Endothelial cell of umbilical vein (primary cell): ENCODE results near the gene ATF1. TPM values are rescaled to one million over a fixed set of nuclear protein-coding genes. Genes with fewer than 3 reads are reported as not detected.

Source experiments
- BruUV-seq: library from RNA; stranded (reverse); fragments of 400-500 nt; replicated peaks from 2 replicates; lab custom pipeline; 2021; lab: Mats Ljungman, UMichigan
- CTCF ChIA-PET: fragments of 300-600, 350-600 bp; sonication (Branson Sonifier 250); formaldehyde crosslinking; loops from one replicate; lab custom pipeline; 2021; ENCODE audit warnings: antibody characterized with exemption, inconsistent platforms; lab: Charles Lee
- POLR2A ChIA-PET: fragments of 300-600, 350-600 bp; sonication (Branson Sonifier 250); formaldehyde crosslinking; loops from one replicate; lab custom pipeline; 2021; ENCODE audit warnings: antibody characterized with exemption, inconsistent platforms; lab: Charles Lee
- DNase-seq: peaks from one replicate; pipeline ENCODE4 v3.0.0-alpha.2; 2011; ENCODE audit warnings: low read depth, low spot score
- FAIRE-seq: peaks from 2 replicates; lab custom pipeline; 2011; peaks lifted over from hg19 to GRCh38; lab: Jason Lieb, UNC
- H2AFZ ChIP-seq: 2 replicates; pipeline ENCODE4 v1.6.0; 2012; ENCODE audit warnings: low read depth, low read length, control low read depth, inconsistent platforms
- H3K27ac ChIP-seq: 2 replicates; pipeline ENCODE4 v1.5.1; 2011; ENCODE audit warnings: low read depth, mild to moderate bottlenecking, control low read depth, low read length, moderate library complexity; ENCODE audit not compliant: insufficient read depth
- H3K27me3 ChIP-seq, 2 experiments: 2 replicates each; pipeline versions ENCODE4 v1.6.0 to v1.6.1; 2011; ENCODE audit warnings: low read length in 2 of 2, mixed read lengths in 1 of 2; ENCODE audit not compliant: control insufficient read depth in 2 of 2, insufficient read depth in 2 of 2
- H3K36me3 ChIP-seq, 2 experiments: 2 replicates in 1 of 2; 3 replicates in 1 of 2; pipeline ENCODE4 v1.5.1; 2011; ENCODE audit warnings: low read length in 2 of 2, mild to moderate bottlenecking in 1 of 2, moderate library complexity in 1 of 2; ENCODE audit not compliant: control insufficient read depth in 2 of 2, insufficient read depth in 2 of 2; ENCODE audit errors: extremely low read depth in 1 of 2
- H3K4me1 ChIP-seq: 3 replicates; pipeline ENCODE4 v1.5.1; 2011; ENCODE audit warnings: mild to moderate bottlenecking, low read length; ENCODE audit not compliant: control insufficient read depth, insufficient read depth; ENCODE audit errors: extremely low read depth
- H3K4me2 ChIP-seq: 2 replicates; pipeline ENCODE4 v1.6.1; 2011; ENCODE audit warnings: low read length, control low read depth, mixed read lengths; ENCODE audit not compliant: insufficient read depth
- H3K4me3 ChIP-seq, 3 experiments: fragments of 200-600 bp in 1 of 3; sonication (generic), shearing (Covaris generic) in 1 of 3; replicated peaks in 1 of 3; 2 replicates each; pipeline ENCODE4 v1.5.1; 2011 to 2016; ENCODE audit warnings: control low read depth in 3 of 3, low read length in 3 of 3, mild to moderate bottlenecking in 2 of 3, inconsistent platforms in 1 of 3, low read depth in 1 of 3, moderate library complexity in 1 of 3; ENCODE audit not compliant: insufficient read depth in 1 of 3
- H3K79me2 ChIP-seq: 2 replicates; pipeline ENCODE4 v1.6.0; 2012; ENCODE audit warnings: low read length, inconsistent platforms; ENCODE audit not compliant: control insufficient read depth, insufficient read depth
- H3K9ac ChIP-seq: replicated peaks from 2 replicates; pipeline ENCODE3; 2011; ENCODE audit warnings: low read length, control low read depth; ENCODE audit not compliant: insufficient read depth; ENCODE audit errors: extremely low read depth
- H3K9me1 ChIP-seq: replicated peaks from 3 replicates; pipeline ENCODE4 v1.6.0; 2011; ENCODE audit warnings: mild to moderate bottlenecking, low read length; ENCODE audit not compliant: control insufficient read depth, insufficient read depth; ENCODE audit errors: extremely low read depth
- H3K9me3 ChIP-seq: replicated peaks from 2 replicates; pipeline ENCODE4 v1.5.1; 2012; ENCODE audit warnings: low read length, inconsistent platforms; ENCODE audit not compliant: control insufficient read depth, insufficient read depth
- H4K20me1 ChIP-seq: replicated peaks from 2 replicates; pipeline ENCODE3; 2011; ENCODE audit warnings: mild to moderate bottlenecking, low read length; ENCODE audit not compliant: control insufficient read depth, insufficient read depth; ENCODE audit errors: extremely low read depth
- CTCF ChIP-seq, 2 donors: IDR thresholded peaks; 1 replicate in 1 of 2; 2 replicates in 1 of 2; pipeline ENCODE4 v1.5.1; 2011; ENCODE audit warnings: low read length in 2 of 2, mild to moderate bottlenecking in 2 of 2, moderate library complexity in 2 of 2, control low read depth in 1 of 2, inconsistent platforms in 1 of 2, low read depth in 1 of 2; ENCODE audit not compliant: insufficient read depth in 1 of 2; ENCODE audit errors: extremely low read depth in 1 of 2
- EZH2 ChIP-seq: IDR thresholded peaks from 2 replicates; pipeline ENCODE4 v1.6.1; 2012; ENCODE audit warnings: borderline replicate concordance, low read depth, mild to moderate bottlenecking, moderate library complexity, low read length, inconsistent platforms; ENCODE audit not compliant: severe bottlenecking
- FOS ChIP-seq: IDR thresholded peaks from 2 replicates; pipeline ENCODE4 v1.6.1; 2011; ENCODE audit warnings: mild to moderate bottlenecking, low read length, moderate library complexity, borderline replicate concordance; ENCODE audit not compliant: insufficient read depth
- GATA2 ChIP-seq: IDR thresholded peaks from 2 replicates; pipeline ENCODE4 v1.7.0; 2011; ENCODE audit warnings: low read depth, mild to moderate bottlenecking, moderate library complexity, mixed read lengths, low read length; ENCODE audit not compliant: insufficient read length, insufficient read depth
- JUN ChIP-seq: IDR thresholded peaks from 2 replicates; pipeline ENCODE4 v1.6.1; 2011; ENCODE audit warnings: borderline replicate concordance, low read depth; ENCODE audit not compliant: insufficient read length, insufficient read depth
- MYC ChIP-seq: IDR thresholded peaks from one replicate; pipeline ENCODE4 v1.6.1; 2011; ENCODE audit warnings: mild to moderate bottlenecking, low read depth, low read length
- POLR2A ChIP-seq: IDR thresholded peaks from 2 replicates; pipeline ENCODE4 v1.6.1; 2012; ENCODE audit warnings: low read depth, mild to moderate bottlenecking, control low read depth, low read length
- POLR2AphosphoS5 ChIP-seq: IDR thresholded peaks from 2 replicates; pipeline ENCODE4 v1.6.1; 2012; ENCODE audit warnings: low read depth, mild to moderate bottlenecking, control low read depth, low read length, moderate library complexity; ENCODE audit not compliant: insufficient read depth
- dilution Hi-C: fragments of 300-500 bp; cut with MboI; formaldehyde crosslinking; loops from one replicate; pipeline ENCODE4 v1.15.0; 2019; ENCODE audit warnings: low sequenced_read_pairs; ENCODE audit not compliant: extremely low pct_ligation_motif_present
- intact Hi-C: fragments of 100-400 bp; cut with micrococcal nuclease; formaldehyde crosslinking; loops from one replicate; pipeline ENCODE4 v1.10.0; 2022
- polyA plus RNA-seq, 4 experiments: library from polyadenylated mRNA; depleted of rRNA in 3 of 4; stranded (reverse) in 3 of 4; unstranded in 1 of 4; fragments of >200 nt; gene quantifications; 2 replicates each; pipeline versions ENCODE4 v1.2.1 to v1.2.3, GENCODE V29; 2011 to 2012; ENCODE audit warnings: missing spikeins in 1 of 4
- total RNA-seq: library from RNA; stranded (reverse); gene quantifications from 2 replicates; pipeline ENCODE4 v1.2.3, GENCODE V29; 2021
- TF ChIP-seq, protein P1 (sequence below): IDR thresholded peaks from 2 replicates; pipeline ENCODE4 v1.6.1; 2011; ENCODE audit not compliant: insufficient read depth, insufficient read length

ATF1 gene
- total and polyA plus RNA-seq, 2 donors (not counting 3 experiments of a cell fraction or from before 2014, with no cell fraction given): 14.5 to 26.7 TPM

GRCh38 chr12:50742776-50743175 is 21.1 kb upstream of the ATF1 start:
- dilution Hi-C loops (no loop called here), intact Hi-C loops (no loop called here)
- DNase-seq (no peak), FAIRE-seq (no peak)
- TF ChIP-seq MYC (no peak), POLR2A (no peak), GATA2 (no peak), CTCF (IDR thresholded peaks at IDR 0.05; ENCODE audit: extremely low read depth in 1 of 2, insufficient read depth in 1 of 2, low read depth in 1 of 2, low read length in 2 of 2) (no peak), FOS (no peak), EZH2 (no peak), JUN (no peak), POLR2AphosphoS5 (no peak)
- TF ChIP-seq, protein P1, sequence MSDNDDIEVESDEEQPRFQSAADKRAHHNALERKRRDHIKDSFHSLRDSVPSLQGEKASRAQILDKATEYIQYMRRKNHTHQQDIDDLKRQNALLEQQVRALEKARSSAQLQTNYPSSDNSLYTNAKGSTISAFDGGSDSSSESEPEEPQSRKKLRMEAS: no peak
- peaks cover 14 to 21% of the 10 kb centered on the region in 2 experiments for H3K36me3 ChIP-seq
- H3K4me2 ChIP-seq: no peak overlapping the region
- no peak overlapping the region for H3K27ac ChIP-seq
- H3K9me1 ChIP-seq: no peaks in the 10 kb centered on the region
- CTCF ChIA-PET: interaction anchor here (1.0 kb wide), 1 partner anchor 22 kb away, joined by 4 read pairs; the partner anchor contains the start of gene ATF1
- H3K79me2 ChIP-seq: no peaks in the 10 kb centered on the region
- H3K4me1 ChIP-seq: no peaks in the 10 kb centered on the region
- H3K4me3 ChIP-seq: no peak overlapping the region
- no peaks in the 10 kb centered on the region for H3K27me3 ChIP-seq
- POLR2A ChIA-PET: no interaction called here
- no peak overlapping the region for H3K9ac ChIP-seq
- H2AFZ ChIP-seq: no peak overlapping the region
- no peaks in the 10 kb centered on the region for H4K20me1 ChIP-seq
- H3K9me3 ChIP-seq: no peaks in the 10 kb centered on the region
- no TSS peak for BruUV-seq
